OCI-LY3 (cell line): ENCODE results near the gene SLC25A13.

Source experiments
- CTCF ChIP-seq: fragments of 200-600, 300-600 bp; sonication (generic); IDR thresholded peaks from 2 replicates; pipeline ENCODE4 v1.5.1; 2014; ENCODE audit warnings: antibody characterized with exemption, low read length, low read depth
- EZH2phosphoT487 ChIP-seq: fragments of 200-600 bp; shearing (Covaris generic); IDR thresholded peaks from 2 replicates; pipeline ENCODE4 v1.6.1; 2018; ENCODE audit warnings: antibody characterized with exemption, mixed run types, low read depth

GRCh38 chr7:96359876-96360275 is 38.0 kb upstream of the SLC25A13 start:
- no peak for TF ChIP-seq CTCF
- no peak for TF ChIP-seq EZH2phosphoT487
